GM18909 (cell line): ENCODE measurements around the gene FLT1.

Experiments used
- ATAC-seq: cut with Tn5 transposase; IDR thresholded peaks from one replicate; pipeline ENCODE4 v1.9.1; 2021; ENCODE audit warnings: mild to moderate bottlenecking; ENCODE audit not compliant: unreplicated experiment, poor library complexity

Gene FLT1

GRCh38 chr13:28286263-28286662, 208.7 kb downstream of the FLT1 start:
- no peak for ATAC-seq

- ATAC-seq, result no peak
Observed at GRCh38 chr13:28283600-28283999, 211.3 kb downstream of the FLT1 start.

GRCh38 chr13:28282451-28282850, 212.5 kb downstream of the FLT1 start:
- ATAC-seq, result peak; percentile 59

- no peak for ATAC-seq
Observed at GRCh38 chr13:28273919-28274318, 221.0 kb downstream of the FLT1 start.

GRCh38 chr13:28271056-28271840, 223.7 kb downstream of the FLT1 start:
- no peak for ATAC-seq

- peak; percentile 95 for ATAC-seq
Observed at GRCh38 chr13:28268800-28269223, 226.1 kb downstream of the FLT1 start.

GRCh38 chr13:28267497-28267896, 227.4 kb downstream of the FLT1 start:
- ATAC-seq, result no peak

- no peak for ATAC-seq
Observed at GRCh38 chr13:28258417-28258816, 236.5 kb downstream of the FLT1 start.

GRCh38 chr13:28257305-28257704, 237.6 kb downstream of the FLT1 start:
- no peak for ATAC-seq

- no peak for ATAC-seq
Observed at GRCh38 chr13:28252547-28252946, 242.4 kb downstream of the FLT1 start.

GRCh38 chr13:28251466-28251865, 243.5 kb downstream of the FLT1 start:
- ATAC-seq, result no peak

- ATAC-seq, result no peak
Observed at GRCh38 chr13:28250542-28250941, 244.4 kb downstream of the FLT1 start.
